Cerebellar cortex (tissue), 1 donor: ENCODE results near the gene BRD3.
A peak's percentile ranks its signal among the peaks of the same experiment; 100 is the strongest.
"Not testable (repeated sequence)": the region's sequence is repeated elsewhere in the genome, so short reads cannot be mapped to it uniquely, and the experiment has no call there.

Experiments
- DNase-seq: peaks from one replicate; pipeline ENCODE4 v3.0.0-alpha.2; 2015; ENCODE audit warnings: low spot score

The BRD3 gene

GRCh38 chr9:134067904-134068743 is at the start of gene BRD3:
Gene BRD3, minus strand, starts transcription at chr9:134068026. Its CDS starts 14,549 bp downstream, at chr9:134053477.
- peak; percentile 79 for DNase-seq

- DNase-seq = no peak
These were observed 44.7 kb upstream of the BRD3 start for GRCh38 chr9:134112561-134112960.

- DNase-seq = no peak
These were observed 43.2 kb upstream of the BRD3 start for GRCh38 chr9:134111064-134111463.

- no peak for DNase-seq
These were observed 35.7 kb upstream of the BRD3 start for GRCh38 chr9:134103391-134103998.

- no peak for DNase-seq
These were observed 33.9 kb upstream of the BRD3 start for GRCh38 chr9:134101623-134102149.

- not testable (repeated sequence) for DNase-seq
These were observed 33.3 kb upstream of the BRD3 start for GRCh38 chr9:134101133-134101532.

- DNase-seq = no peak
These were observed 32.2 kb upstream of the BRD3 start for GRCh38 chr9:134100040-134100439.

GRCh38 chr9:134099123-134099761 is 31.4 kb upstream of the BRD3 start:
- DNase-seq = peak; percentile 29

GRCh38 chr9:134089972-134090371 is 22.1 kb upstream of the BRD3 start:
- no peak for DNase-seq

- DNase-seq = no peak
These were observed 20.4 kb upstream of the BRD3 start for GRCh38 chr9:134088063-134088725.

- no peak for DNase-seq
These were observed 17.8 kb upstream of the BRD3 start for GRCh38 chr9:134085674-134086073.

- no peak for DNase-seq
These were observed 15.6 kb upstream of the BRD3 start for GRCh38 chr9:134083451-134083850.

- no peak for DNase-seq
These were observed 8.8 kb upstream of the BRD3 start for GRCh38 chr9:134076644-134077043.

GRCh38 chr9:134075689-134076088 is 7.9 kb upstream of the BRD3 start:
- not testable (repeated sequence) for DNase-seq

GRCh38 chr9:134073500-134073899 is 5.7 kb upstream of the BRD3 start:
- DNase-seq = no peak

- not testable (repeated sequence) for DNase-seq
These were observed 4.9 kb upstream of the BRD3 start for GRCh38 chr9:134072683-134073082.

- no peak for DNase-seq
These were observed 3.3 kb upstream of the BRD3 start for GRCh38 chr9:134071149-134071548.

- DNase-seq = no peak
These were observed 1.9 kb upstream of the BRD3 start for GRCh38 chr9:134069480-134070399.

GRCh38 chr9:134068744-134069479 is 1.1 kb upstream of the BRD3 start:
- DNase-seq = no peak
